Gastrocnemius medialis (tissue), 4 donors: ENCODE measurements around the gene NIPBL. TPM values are rescaled to one million over a fixed set of nuclear protein-coding genes. Genes with fewer than 3 reads are reported as not detected.

Experiments
- ATAC-seq, 2 donors: fragments of 150-250 bp; one replicate each; pipeline ENCODE4 v1.9.1; 2016
- DNase-seq, 2 donors: peaks; one replicate each; pipeline ENCODE4 v3.0.0-alpha.2; 2019
- H3K27ac ChIP-seq, 4 donors: fragments of 200-600 bp; sonication (generic); 1 replicate in 1 of 4; 2 replicates in 3 of 4; pipeline ENCODE4 v1.5.1; 2016 to 2018; ENCODE audit warnings: mild to moderate bottlenecking in 2 of 4, moderate library complexity in 1 of 4
- H3K27me3 ChIP-seq, 3 donors: fragments of 200-600 bp; sonication (generic) in 2 of 3; 1 replicate in 1 of 3; 2 replicates in 2 of 3; pipeline versions ENCODE4 v1.5.1 to v1.6.0; 2016 to 2019; ENCODE audit warnings: mild to moderate bottlenecking in 1 of 3, moderate library complexity in 1 of 3
- H3K36me3 ChIP-seq, 2 donors: fragments of 200-600 bp; sonication (generic) in 1 of 2; one replicate each; pipeline ENCODE4 v1.5.1; 2017 to 2018
- H3K4me1 ChIP-seq, 2 donors: fragments of 200-600 bp; sonication (generic) in 1 of 2; one replicate each; pipeline ENCODE4 v1.5.1; 2016 to 2017; ENCODE audit warnings: mild to moderate bottlenecking in 2 of 2
- H3K4me3 ChIP-seq, 4 donors: fragments of 200-600 bp; sonication (generic) in 3 of 4; 1 replicate in 1 of 4; 2 replicates in 3 of 4; pipeline ENCODE4 v1.5.1; 2016 to 2019; ENCODE audit warnings: mild to moderate bottlenecking in 2 of 4
- H3K9me3 ChIP-seq, 3 donors: fragments of 200-600 bp; sonication (generic) in 2 of 3; 1 replicate in 1 of 3; 2 replicates in 2 of 3; pipeline ENCODE4 v1.5.1; 2016 to 2019
- POLR2A ChIP-seq, 2 donors: fragments of 450-650 bp; IDR thresholded peaks; one replicate each; pipeline ENCODE4 v1.6.1; 2017; ENCODE audit warnings: antibody characterized with exemption in 2 of 2, mild to moderate bottlenecking in 2 of 2, moderate library complexity in 2 of 2
- in situ Hi-C, 4 donors: fragments of 200-750 bp; cut with MboI; loops; one replicate each; pipeline versions ENCODE4 v1.15.0 to v1.8.0; 2017; ENCODE audit warnings: low sequenced_read_pairs in 4 of 4
- intact Hi-C: fragments of 100-400 bp; cut with DNase I; formaldehyde crosslinking; loops from one replicate; pipeline ENCODE4 v1.15.1; 2023; ENCODE audit warnings: low total_unique reads
- total RNA-seq, 4 donors: library from RNA; depleted of rRNA; stranded (reverse); fragments of >200 nt; gene quantifications; one replicate each; pipeline versions ENCODE4 v1.1.0 to v1.2.3, GENCODE V29; 2016
- TF ChIP-seq, protein P1 (sequence below), 5 experiments: fragments of 450-650 bp in 3 of 5; fragments of 200-600 bp in 2 of 5; sonication (generic) in 2 of 5; IDR thresholded peaks in 4 of 5; conservative IDR thresholded peaks in 1 of 5; 1 replicate in 4 of 5; 2 replicates in 1 of 5; pipeline ENCODE4 v1.5.1; 2016 to 2019; ENCODE audit warnings: antibody characterized with exemption in 5 of 5, mild to moderate bottlenecking in 3 of 5, moderate library complexity in 3 of 5

The NIPBL gene
- total RNA-seq, 4 donors from 2014 or later, result 15.0 to 49.6 (median 32.7) TPM

DNA sequence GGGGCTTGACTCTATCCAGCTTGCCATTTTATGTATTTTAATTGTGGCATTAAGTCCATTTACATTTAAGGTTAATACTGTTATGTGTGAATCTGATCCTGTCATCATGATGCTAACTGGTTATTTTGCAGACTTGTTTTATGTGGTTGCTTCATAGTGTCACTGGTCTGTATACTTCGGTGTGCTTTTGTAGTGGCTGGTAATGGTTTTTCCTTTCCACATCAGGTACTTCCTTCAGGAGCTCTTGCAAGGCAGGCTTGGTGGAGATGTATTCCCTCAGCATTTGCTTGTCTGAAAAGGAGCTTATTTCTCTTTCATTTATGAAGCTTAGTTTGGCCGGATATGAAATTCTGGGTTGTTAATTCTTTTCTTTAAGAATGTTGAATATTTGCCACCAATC is 226.7 kb downstream of the NIPBL start:
- no peak overlapping the region for H3K27ac ChIP-seq
- in situ Hi-C loops (no loop called here), intact Hi-C loops (no loop called here)
- no peaks in the 10 kb centered on the region for H3K27me3 ChIP-seq
- no peak overlapping the region for H3K4me3 ChIP-seq
- DNase-seq, result no peak
- peaks cover 0 to 56% of the 10 kb centered on the region in 2 donors for H3K36me3 ChIP-seq
- no peaks in the 10 kb centered on the region for H3K9me3 ChIP-seq
- ATAC-seq, result no peak
- no peaks in the 10 kb centered on the region for H3K4me1 ChIP-seq
- TF ChIP-seq, protein P1, sequence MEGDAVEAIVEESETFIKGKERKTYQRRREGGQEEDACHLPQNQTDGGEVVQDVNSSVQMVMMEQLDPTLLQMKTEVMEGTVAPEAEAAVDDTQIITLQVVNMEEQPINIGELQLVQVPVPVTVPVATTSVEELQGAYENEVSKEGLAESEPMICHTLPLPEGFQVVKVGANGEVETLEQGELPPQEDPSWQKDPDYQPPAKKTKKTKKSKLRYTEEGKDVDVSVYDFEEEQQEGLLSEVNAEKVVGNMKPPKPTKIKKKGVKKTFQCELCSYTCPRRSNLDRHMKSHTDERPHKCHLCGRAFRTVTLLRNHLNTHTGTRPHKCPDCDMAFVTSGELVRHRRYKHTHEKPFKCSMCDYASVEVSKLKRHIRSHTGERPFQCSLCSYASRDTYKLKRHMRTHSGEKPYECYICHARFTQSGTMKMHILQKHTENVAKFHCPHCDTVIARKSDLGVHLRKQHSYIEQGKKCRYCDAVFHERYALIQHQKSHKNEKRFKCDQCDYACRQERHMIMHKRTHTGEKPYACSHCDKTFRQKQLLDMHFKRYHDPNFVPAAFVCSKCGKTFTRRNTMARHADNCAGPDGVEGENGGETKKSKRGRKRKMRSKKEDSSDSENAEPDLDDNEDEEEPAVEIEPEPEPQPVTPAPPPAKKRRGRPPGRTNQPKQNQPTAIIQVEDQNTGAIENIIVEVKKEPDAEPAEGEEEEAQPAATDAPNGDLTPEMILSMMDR (IDR thresholded peaks at IDR 0.05 in 4 of 5, conservative IDR thresholded peaks at IDR 0.05 in 1 of 5), result no peak
- TF ChIP-seq POLR2A (IDR thresholded peaks at IDR 0.05), result no peak

DNA sequence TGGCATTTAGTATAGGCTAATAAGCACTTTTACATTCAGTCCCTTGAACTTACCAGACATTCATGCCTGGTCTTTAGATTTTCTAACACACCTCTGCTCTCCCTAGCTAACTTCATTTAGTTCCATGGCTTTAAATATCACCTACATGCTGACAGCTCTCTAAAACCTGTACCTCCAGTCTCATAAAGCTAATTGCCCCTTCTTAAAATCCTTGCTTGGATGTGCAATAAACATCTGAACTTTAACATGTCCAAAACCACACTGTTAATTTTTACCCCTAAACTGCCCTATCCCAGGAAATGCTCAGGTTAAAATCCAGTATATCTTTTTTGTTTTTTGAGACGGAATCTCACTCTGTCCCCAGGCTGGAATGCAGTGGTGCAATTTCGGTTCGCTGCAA is 232.8 kb downstream of the NIPBL start:
- no peaks in the 10 kb centered on the region for H3K27me3 ChIP-seq
- H3K9me3 ChIP-seq, result no peaks in the 10 kb centered on the region
- intact Hi-C loops (no loop called here), in situ Hi-C loops (no loop called here)
- H3K4me3 ChIP-seq, result no peak overlapping the region
- ATAC-seq (no peak), DNase-seq (no peak)
- H3K36me3 ChIP-seq, result peaks cover 0 to 56% of the 10 kb centered on the region in 2 donors
- TF ChIP-seq POLR2A (IDR thresholded peaks at IDR 0.05), result no peak
- TF ChIP-seq, protein P1 (IDR thresholded peaks at IDR 0.05 in 4 of 5, conservative IDR thresholded peaks at IDR 0.05 in 1 of 5), result no peak
- no peak overlapping the region for H3K27ac ChIP-seq
- H3K4me1 ChIP-seq, result no peaks in the 10 kb centered on the region

DNA sequence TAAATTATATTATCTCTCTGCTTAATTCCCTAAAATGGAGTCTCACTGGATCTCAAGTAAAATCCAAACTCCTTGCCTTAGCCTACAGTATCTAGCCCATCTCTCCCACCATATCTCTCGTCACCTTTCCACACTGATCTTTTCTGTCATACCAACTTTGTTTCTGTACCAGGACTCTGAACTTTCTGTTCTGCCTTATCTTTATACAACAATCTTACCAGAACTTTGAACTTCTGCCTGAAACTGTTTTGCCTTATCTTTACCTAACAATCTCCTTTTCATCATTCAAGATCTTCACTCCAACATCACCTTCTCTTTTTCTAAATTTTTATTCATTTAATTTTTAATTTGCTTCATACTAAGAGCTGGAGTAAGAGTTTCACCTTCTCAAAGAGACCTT is 233.6 kb downstream of the NIPBL start:
- Histone ChIP-seq H3K9me3 (no peaks in the 10 kb centered on the region), H3K27ac (no peak overlapping the region), H3K27me3 (no peaks in the 10 kb centered on the region), H3K4me1 (no peaks in the 10 kb centered on the region), H3K36me3 (peaks cover 0 to 57% of the 10 kb centered on the region in 2 donors), H3K4me3 (no peak overlapping the region)
- intact Hi-C loops, result no loop called here
- TF ChIP-seq, protein P1 (IDR thresholded peaks at IDR 0.05 in 4 of 5, conservative IDR thresholded peaks at IDR 0.05 in 1 of 5), result no peak
- no peak for TF ChIP-seq POLR2A (IDR thresholded peaks at IDR 0.05)
- in situ Hi-C loops, result no loop called here
- ATAC-seq (no peak), DNase-seq (no peak)

DNA sequence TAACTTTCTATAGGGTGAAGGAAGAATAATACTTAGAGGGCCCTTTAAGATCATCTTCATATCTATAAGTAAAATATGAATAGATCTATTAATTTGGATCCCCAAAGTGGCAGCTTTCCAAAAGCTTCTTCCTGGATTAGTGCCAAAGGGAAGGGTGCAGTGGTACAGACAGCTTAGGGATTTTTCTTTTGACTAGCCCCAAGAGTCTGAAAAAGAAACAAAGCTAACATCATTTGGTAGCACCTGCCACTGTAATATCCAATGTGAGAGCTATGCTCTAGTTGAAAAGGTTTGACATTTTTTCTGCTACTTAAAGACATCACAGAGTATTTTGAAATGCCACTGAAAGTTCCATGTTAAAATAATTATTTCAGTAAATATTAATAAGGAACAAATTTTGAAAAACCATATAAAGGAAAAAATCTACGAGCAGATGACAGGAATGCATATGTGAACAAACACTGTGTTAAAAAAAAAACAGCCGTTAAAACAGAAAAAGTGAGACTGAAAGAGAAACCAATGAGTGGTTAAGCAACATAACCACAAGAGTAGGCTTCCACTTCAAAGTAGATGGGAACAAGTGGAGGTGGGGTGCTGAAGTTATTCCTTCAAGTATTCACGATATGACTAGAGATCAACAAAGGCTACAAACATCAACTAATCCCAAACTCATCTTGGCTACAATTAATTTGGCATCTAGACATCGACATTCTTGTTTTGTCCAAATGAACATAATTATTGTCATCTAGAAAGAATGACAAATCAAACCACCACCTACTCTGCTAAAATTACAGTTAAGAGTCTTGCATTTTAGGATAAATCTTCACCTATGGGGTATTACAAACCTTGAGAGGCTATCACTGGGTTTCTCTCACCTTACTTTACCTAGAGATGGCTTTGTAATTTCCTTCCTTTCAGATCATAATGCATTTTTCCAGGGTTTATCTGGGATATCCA is 235.1 kb downstream of the NIPBL start:
- Histone ChIP-seq H3K4me1 (no peaks in the 10 kb centered on the region), H3K27me3 (no peaks in the 10 kb centered on the region), H3K36me3 (peaks cover 0 to 54% of the 10 kb centered on the region in 2 donors), H3K27ac (no peak overlapping the region), H3K4me3 (no peak overlapping the region), H3K9me3 (no peaks in the 10 kb centered on the region)
- DNase-seq, result no peak
- no peak for ATAC-seq
- intact Hi-C loops (no loop called here), in situ Hi-C loops (no loop called here)
- TF ChIP-seq, protein P1 (IDR thresholded peaks at IDR 0.05 in 4 of 5, conservative IDR thresholded peaks at IDR 0.05 in 1 of 5), result no peak
- no peak for TF ChIP-seq POLR2A (IDR thresholded peaks at IDR 0.05)
